ENCODE results near the gene DNAH11.
"Not testable (repeated sequence)": the region's sequence is repeated elsewhere in the genome, so short reads cannot be mapped to it uniquely, and the experiment has no call there.

DNAH11 gene

DNA sequence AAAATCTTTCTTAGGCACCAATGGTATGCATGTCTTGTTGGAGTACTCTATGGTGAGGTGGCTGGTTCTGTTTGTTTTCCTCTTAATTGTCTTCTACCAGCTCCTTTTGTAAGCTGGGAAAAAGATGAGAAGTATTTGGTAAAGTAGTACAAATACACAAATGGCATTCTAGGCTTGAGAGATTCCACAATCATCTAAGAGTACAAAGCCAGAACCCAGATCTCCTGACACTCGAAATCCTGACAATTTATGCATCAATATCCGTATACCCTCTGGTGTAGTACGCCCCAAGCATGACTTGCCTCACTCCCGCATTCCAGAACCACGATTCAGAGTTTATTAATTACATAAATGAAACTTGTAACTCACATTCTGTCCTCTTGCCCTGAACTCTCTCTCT is 359.4 kb downstream of the DNAH11 start:
- DNase-seq = no peak

DNA sequence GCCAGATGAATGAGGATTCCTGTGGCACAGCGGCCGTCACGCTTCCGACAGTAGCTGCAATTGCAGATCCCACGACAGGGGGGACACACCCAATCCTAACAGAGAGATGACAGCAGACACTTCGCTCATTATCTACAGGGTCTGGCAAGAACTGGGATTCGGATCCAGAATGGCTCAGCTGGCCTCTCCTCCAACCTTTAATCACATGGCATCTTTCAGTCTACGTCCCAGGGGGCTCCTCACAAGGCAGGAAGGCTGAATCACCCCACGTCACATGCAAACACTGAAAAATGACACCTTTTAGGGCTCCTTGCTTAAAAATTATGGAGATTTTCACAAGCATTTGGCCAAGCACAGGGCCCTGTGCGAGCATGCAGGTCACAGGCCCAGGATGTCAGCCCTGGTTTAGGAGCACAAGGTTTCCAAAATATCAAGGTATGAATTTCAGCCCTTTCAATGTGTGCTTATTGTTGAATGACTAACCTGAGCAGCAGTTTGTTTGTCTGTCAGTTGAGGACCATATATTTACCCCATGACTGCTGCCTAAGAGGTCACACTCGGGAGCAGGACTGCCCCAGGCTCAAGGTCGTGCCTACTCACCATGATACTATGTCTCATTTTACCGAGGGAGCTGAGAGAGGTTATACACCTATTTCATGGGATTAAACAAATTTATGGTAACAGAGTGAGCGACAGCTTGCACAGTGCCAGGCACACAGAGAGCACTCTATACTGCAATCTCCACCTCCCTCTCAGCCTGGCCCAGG is 360.4 kb downstream of the DNAH11 start:
- DNase-seq = no peak

DNA sequence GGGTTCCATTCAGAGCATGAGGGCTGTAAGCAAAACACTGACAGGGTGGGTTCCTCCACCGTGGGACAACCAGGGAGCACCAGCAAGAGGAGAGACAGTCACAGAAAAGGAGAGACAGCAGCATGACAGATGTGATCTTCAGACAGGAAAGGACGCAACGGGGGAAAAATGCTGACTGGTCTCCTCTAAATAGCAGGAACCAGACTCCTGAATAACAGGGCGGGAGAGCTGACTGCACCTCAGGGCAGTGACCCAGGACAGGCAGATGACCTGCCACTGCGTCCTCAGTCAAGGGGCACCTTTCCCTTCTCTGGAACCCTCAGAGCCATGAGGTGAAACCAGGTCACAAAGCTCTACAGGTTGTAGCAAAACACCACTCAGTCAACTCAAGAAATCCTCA is 365.9 kb downstream of the DNAH11 start:
- no peak for DNase-seq

DNA sequence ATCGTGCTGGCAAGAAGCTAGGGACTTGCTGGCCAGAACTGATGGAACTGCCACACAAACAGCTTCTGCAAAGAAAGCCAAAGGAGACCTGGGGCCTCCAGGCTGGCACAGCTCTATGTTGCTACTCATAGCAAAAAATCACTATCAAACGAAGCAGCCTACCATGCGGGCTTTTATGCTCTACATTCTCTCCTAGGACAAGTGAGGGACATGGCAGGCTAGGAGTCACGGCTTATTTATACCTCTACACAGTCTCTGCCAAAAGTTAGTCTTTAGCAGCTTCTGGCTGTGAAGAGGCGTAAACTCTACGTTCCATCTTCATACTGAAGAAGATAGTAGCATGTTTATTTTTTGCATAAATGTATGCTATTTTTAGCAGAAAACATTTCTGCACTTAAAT is 367.4 kb downstream of the DNAH11 start:
- no peak for DNase-seq

DNA sequence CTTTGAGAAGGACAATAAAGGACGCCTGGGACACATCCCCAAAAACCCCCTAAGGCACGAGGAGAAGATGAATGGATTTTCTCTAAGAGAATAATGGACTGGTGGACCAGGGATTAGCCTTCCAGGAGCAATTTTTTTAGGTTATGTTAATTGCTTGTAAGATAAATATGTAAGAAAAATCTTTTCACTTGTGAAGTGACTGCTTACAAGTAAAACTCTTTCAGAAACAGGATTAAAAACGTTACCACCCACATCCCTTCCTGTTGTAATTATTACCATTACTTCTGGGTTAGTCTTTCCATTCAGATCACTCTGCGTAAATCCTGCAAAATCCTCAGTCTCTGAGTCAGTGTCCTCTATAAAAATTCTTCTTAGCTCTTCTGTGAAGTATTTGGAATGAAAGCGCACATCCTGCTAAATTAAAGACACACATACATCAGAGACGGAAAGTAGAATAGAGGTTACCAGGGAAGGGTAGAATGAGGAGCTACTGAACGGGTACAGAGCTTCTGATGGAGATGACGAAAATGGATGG is 368.6 kb downstream of the DNAH11 start:
- no peak for DNase-seq

DNA sequence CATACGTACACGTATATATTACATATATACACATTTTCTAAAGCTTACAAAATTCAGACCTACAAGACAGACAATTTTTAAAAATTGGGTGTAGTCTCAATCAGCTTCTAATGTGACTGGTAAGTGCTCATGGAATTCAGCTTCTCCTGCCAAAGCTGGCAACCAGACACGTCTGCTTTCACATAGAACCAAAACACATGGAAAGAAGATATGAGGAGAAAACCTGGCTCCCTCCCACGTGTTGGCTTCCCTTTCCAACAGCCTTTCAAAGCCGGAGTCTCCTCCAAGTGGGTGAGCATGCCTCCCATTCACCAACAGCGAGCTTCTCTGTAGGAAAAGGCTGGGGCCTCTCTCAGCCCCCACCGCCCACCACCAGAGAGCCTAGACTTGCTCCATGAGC is 369.5 kb downstream of the DNAH11 start:
- no peak for DNase-seq

DNA sequence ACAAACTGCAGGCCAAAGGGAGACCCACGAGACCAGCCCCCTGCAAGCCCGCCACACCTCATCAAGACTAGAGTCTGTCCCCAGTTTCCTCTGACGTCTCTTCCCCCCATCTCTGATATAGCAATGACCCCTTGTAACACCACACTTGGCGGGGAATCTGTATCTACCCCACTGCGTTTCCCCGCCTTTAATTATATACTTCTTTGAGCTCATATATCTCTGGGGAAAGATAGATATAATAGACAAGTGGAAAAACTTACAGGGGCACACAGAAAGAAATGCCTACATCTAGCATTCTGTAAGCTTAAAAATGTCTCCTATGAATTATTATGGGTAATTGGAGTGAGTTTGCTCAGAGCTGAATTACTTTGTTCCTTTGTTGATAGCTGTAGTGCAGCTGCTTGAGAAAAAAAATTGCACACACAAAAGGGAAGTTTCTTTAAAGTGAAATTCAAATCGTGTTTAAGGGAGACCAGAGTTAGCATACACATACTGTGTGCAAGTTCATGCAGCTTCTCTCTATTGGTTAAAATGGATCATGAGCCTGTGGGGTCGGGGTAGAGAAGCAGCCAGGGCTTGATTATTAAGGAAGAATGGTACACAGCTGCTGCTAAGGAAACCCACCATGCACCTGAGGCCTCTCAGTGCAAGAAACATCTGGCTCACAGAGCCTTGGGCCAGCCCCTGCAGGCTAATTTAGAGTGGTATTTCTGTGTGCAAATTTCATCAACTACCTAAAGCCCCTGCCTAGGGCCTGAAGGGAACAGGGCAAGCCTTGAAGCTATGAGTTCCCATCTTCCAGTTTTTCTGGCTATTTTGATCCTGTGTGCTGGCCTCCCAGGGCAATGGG is 370.3 kb downstream of the DNAH11 start:
- DNase-seq = no peak

DNA sequence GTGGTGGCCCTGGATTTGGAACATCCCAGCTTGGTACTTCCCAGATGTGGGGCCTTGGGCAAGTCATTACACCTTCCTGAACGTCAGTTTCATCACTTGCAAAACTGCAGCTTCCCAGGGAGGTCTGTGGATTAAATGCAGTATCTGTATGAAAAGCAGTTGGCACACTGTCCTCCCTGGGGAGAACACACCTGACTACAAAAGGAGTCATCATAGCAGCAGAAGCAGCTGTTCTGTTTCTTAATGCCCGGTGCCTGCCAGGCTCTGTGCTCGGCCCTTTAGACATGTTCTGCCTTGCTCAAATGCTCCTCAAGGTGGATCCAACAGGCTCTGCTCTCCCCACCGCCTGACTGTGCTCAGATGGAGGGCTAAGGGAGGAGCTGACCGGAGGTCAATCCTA is 371.8 kb downstream of the DNAH11 start:
- no peak for DNase-seq

DNA sequence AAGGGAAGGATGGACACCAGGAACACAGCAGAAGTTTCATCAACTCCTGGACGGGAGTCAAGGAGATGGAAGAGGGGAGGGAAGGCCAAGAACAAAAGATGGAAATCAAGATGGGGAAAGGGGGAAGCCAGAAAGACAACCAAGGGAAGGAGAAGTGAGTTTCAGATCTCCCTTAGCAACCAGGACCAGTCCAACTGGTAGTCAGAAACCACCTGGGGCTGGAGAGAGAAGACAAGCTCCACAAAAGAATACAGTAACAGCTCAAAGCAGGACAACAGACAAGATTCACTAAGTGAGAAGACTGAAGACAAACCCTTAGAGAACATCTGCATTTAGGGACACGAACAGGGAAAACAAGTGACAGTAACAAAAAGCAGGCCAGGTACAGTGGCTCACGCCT is 372.3 kb downstream of the DNAH11 start:
- DNase-seq = no peak

DNA sequence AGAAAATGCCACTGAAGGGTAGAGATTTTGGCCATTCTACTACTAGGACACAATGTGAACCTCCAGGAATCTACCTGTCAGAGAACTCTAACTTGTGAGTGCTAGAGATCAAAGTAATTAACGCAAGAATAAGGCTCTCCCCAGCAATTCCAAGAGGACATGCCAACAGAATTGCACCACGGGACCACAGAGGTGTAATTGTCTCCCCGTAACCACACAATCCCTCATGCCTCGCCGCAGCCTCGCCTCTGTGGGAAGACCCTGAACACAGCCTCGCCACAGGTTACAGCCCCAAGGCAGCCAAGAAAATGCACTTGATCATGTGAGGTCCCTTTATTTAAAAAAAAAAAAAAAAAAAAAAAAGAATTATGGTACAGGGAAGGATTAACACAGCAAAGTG is 373.3 kb downstream of the DNAH11 start:
- DNase-seq = no peak

DNA sequence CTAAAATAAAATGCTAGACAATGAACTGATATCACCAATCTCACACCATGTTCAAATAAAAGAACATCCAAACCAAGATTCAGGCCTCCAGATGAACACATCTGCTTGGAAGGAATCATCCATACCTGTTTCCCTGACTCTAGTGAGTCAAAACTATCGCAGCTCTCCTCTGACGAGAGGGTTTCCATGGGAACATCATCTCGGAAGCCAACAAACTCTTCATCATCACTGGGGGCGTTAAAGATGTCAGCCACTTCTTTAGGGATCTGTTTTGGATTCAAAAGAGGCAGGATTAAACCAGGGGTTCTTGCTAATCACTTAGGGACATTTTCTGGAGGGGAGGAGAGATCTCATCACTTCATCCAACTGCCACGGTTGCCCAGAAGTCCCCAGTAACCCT is 373.8 kb downstream of the DNAH11 start:
- DNase-seq = no peak

DNA sequence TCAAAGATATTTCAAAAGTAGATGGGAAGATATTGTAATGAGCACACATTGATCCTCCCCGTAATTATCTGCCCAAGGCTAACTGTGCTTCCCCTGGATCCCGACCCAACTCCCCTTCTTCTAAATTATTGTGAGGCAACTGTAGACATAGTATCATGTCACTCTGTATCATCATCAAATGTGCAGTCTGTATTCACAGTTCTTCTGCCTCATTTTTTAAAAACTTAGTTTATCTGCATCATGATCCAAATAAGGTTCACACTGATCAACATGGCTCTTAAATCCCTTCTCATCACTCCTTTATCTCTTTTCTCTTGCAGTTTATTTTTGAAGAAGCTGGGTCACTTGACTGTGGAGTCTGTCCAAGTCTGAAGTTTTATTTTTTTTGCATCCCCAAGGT is 375.4 kb downstream of the DNAH11 start:
- DNase-seq = no peak

DNA sequence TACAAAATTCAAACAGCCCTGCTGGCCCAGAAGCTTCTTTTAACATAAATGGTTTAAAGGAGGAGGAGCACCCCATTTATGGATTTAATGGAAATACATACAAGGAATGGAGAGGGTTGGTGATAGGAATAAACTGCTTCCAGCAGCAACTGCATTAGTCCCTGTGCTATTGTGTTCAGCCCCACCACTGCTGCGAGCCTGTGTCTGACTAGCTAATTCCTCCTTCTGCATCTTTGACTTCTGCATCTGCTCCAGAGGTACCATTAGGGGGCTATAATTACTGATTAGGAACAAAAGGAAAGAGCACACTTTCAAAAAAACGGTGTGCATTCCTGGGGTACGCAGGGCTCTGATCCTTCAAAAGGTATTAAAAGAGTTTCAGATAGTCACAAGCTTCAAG is 378.1 kb downstream of the DNAH11 start:
- no peak for DNase-seq

DNA sequence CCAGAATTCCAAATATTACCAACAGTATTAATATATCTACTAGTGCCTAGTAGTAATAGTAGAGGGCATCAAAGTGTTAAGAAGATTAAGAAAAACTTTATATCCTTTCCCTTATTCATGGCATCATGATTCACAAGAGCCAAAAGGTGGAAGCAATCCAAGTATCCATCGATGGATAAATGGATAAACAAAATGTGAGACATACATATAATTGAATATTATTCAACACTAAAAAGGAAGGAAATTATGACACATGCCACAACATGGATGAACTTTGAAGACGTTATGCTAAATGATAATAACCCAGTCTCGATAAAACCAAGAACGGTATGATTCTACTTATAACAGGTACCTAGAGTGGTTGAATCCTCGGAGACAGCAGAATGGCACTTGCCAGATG is 379.8 kb downstream of the DNAH11 start:
- DNase-seq = no peak

DNA sequence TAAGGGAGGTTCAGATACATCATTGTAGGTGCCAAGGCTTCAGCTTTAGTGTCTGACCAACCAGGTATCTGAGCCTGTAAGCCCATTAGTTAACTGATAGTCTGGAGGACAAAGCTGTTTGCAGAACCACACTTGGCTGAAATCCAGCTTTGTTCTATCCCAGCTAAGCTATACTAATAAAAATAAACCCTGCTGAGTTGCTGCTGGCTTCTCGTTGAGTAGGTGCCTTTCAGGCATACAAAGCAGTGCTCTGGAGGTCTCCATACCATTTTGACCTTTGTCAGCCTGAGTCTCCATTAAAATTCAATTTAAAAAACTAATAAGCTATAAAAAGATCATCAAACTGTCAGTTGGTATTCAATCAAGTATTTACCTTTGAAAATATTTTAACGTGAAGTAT is 380.8 kb downstream of the DNAH11 start:
- DNase-seq = peak; percentile 98

DNA sequence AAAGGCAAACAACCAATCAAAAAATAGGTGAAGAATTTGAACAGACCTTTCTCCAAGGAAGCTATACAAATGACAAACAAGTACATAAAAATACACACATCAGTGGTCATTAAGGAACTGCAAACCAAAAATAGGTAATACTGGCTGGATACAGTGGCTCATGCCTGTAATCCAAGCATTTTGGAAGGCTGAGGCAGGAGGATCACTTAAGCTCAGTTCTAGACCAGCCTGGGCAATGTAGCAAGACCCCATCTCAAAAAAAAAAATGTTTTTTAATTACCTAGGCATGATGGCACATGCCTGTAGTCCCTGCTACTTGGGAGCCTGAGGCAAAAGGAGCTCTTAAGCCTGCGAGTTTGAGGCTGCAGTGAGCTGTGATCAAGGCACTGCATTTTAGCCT is 383.6 kb downstream of the DNAH11 start:
- no peak for DNase-seq

DNA sequence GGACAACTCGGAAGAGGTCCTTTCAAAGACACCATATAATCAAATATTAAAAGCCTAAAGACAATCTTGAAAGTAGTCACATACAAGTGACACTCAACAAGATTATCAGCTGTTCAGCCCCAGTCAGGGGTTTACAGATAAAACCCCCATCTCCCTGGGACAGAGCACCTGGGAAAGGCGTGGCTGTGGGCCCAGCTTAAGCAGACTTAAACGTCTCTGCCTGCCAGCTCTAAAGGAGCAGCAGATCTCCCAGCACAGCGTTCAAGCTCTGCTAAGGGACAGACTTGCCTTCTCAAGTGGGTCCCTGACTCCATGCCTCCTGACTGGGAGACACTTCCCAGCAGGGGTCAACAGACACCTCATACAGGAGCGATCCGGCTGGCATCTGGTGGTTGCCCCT is 384.9 kb downstream of the DNAH11 start:
- no peak for DNase-seq

DNA sequence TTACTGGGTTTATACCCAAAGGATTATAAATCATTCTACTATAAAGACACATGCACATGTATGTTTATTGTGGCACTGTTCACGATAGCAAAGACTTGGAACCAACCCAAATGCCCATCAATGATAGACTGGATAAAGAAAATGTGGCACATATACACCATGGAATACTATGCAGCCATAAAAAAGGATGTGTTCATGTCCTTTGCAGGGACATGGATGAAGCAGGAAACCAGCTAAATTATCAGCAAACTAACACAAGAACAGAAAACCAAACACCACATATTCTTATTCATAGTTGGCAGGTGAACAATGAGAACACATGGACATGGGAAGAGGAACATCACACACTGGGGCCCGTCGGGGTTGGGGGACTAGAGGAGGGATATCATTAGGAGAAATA is 390.5 kb downstream of the DNAH11 start:
- DNase-seq = not testable (repeated sequence)

DNA sequence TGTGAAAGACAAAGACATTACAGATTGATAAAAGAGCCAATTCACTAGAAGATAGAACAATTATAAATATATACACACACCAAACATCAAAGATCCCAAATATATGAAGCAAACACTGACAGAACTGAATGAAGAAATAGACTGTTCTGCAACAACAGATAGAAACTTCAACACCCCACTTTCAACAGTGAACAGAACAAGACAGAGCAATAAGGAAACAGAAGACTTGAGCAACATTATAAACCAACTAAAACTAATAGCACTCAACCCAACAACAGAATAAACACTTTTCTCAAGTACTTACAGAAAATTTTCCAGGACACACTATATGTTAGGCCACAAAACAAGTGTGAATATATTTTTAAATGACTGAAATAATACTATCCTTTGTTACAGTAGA is 392.0 kb downstream of the DNAH11 start:
- no peak for DNase-seq

DNA sequence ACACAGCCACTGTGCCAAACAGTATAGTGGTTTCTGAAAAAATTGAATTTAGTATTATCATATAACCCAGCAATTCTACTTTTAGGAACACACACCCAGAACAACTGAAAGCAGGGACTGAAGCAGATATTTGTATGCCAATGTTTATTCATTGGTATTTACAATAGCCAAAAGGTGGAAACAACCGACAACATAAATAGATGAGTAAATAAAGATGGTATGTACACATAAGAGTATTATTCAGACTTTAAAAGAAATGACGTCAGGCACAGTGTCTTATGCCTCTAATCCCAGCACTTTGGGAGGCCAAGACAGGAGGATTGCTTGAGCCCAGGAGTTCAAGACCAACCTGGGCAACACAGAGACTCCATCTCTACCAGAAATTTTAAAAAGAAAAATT is 395.6 kb downstream of the DNAH11 start:
- no peak for DNase-seq

DNA sequence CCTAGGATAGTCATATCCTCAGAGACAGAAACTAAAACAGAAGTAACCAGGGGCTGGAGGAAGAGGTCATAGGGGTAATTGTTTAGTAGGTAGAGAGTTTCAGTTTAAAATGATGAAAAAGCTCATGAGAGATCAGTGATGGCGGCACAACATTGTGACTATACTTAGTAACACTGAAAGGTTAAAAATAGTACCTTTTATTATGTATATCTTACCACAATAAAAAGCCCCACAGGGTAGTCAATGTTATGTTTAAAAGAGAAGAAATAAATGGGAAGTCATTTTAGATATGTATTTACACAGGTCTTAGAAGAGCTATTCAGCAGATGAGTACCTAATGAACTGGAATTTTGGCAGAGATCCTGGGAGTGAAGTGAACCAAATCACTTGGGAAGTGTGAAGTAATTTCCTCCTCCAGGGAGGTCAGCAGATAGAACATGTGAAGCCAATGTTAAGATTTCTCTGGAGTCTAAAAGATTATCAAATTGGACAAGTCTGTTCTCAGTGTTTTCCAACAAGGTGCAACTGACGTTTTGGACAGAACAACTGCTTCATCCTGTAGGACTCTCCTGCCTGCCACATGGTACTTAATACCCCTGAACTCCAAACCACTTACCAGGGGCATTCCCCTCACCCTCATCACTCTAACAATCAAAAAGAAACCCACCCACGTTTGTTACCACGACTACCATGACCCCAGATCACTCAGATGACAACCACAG is 396.5 kb downstream of the DNAH11 start:
- DNase-seq = no peak

DNA sequence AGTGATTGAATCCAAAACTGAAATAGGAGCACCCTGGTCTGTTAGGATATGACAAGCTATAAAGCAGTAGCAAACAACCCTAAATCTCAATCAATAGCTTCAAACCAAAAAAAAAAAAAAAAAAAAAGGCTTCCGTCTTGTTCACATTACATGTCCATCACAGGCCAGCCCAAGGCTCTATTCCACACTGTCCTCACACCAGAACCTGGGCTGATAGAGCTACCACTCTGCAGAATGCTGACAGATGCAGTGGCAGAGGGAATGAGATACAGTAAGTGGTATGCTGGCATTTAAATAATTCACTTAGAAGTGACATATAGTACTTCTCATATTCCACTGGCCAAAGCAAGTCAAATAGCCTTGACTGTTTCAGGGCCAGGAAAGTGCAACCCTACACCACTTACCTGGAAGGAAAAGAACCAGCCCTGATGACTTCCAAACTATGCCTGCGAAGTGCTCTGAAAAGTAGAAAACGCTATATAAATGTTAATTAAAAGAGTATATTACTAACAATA is 397.1 kb downstream of the DNAH11 start:
- no peak for DNase-seq

DNA sequence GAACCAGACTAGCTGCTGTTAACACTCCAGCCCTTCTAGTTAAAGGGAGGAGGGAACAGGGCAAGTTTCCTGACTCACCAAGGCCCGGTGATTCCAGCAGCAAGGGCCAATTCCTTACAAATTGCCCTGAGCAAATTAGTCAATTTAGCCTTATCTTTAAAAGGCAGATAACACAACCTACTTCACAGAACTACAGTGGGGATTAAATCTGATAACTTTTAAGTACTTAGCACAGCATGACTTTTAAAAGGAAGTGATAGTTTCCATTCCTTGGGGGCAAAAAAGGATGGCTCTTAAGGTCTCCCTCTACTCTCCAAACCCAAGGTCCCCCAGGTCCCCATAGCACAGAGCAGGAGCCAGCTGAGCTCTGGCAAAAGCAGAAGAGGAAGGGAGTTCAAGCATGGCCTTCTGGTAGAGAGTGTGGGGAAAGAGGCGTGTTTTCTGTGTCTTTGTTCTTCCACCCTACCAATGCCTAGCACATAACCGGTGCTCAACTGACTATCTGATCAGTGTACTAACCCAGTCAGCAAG is 398.8 kb downstream of the DNAH11 start:
- no peak for DNase-seq

Measured in COR-L47 (cell line).